H1 (cell line): ENCODE data around the gene ROBO2.

Experiments
- BACH1 ChIP-seq: IDR thresholded peaks from 2 replicates; pipeline ENCODE4 v1.6.1; 2012; ENCODE audit warnings: low read length, improper control_type of control experiment
- CTCF ChIP-seq, 3 experiments: IDR thresholded peaks; 1 replicate in 2 of 3; 2 replicates in 1 of 3; pipeline versions ENCODE4 v1.5.1 to v1.6.1; 2011; ENCODE audit warnings: low read length in 3 of 3, mild to moderate bottlenecking in 3 of 3, inconsistent platforms in 2 of 3, low read depth in 1 of 3, moderate library complexity in 1 of 3; ENCODE audit not compliant: insufficient read depth in 1 of 3; ENCODE audit errors: control extremely low read depth in 1 of 3
- EZH2 ChIP-seq: fragments of 200-600 bp; sonication (generic); IDR thresholded peaks from 2 replicates; pipeline ENCODE4 v1.7.1; 2012; ENCODE audit warnings: low read depth, mild to moderate bottlenecking, moderate library complexity, low read length, inconsistent platforms; ENCODE audit not compliant: severe bottlenecking
- RFX5 ChIP-seq: IDR thresholded peaks from 2 replicates; pipeline ENCODE4 v1.6.1; 2011; ENCODE audit warnings: low read depth, low read length, improper control_type of control experiment, borderline replicate concordance
- SP1 ChIP-seq: IDR thresholded peaks from 2 replicates; pipeline ENCODE4 v1.6.1; 2011; ENCODE audit warnings: low read depth, low read length
- TF ChIP-seq, protein P1 (sequence below): IDR thresholded peaks from 2 replicates; pipeline ENCODE4 v1.6.1; 2011; ENCODE audit warnings: low read length, improper control_type of control experiment

GRCh38 chr3:77323626-77324025, 283.7 kb downstream of the ROBO2 start:
- TF ChIP-seq CTCF (IDR thresholded peaks at IDR 0.05; ENCODE audit: control extremely low read depth in 1 of 3, insufficient read depth in 1 of 3, low read depth in 1 of 3, low read length in 3 of 3) (no peak), EZH2 (no peak), SP1 (no peak), BACH1 (no peak), RFX5 (no peak)
- TF ChIP-seq, protein P1, sequence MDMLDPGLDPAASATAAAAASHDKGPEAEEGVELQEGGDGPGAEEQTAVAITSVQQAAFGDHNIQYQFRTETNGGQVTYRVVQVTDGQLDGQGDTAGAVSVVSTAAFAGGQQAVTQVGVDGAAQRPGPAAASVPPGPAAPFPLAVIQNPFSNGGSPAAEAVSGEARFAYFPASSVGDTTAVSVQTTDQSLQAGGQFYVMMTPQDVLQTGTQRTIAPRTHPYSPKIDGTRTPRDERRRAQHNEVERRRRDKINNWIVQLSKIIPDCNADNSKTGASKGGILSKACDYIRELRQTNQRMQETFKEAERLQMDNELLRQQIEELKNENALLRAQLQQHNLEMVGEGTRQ: no peak
